NB4 (cell line): Measurements from ENCODE around the gene CA10.

Source experiments
- POLR2A ChIP-seq: IDR thresholded peaks from 2 replicates; pipeline ENCODE4 v1.6.1; 2011; ENCODE audit warnings: mild to moderate bottlenecking; ENCODE audit not compliant: insufficient read length; ENCODE audit errors: extremely low read depth
- TF ChIP-seq, protein P1 (sequence below): IDR thresholded peaks from one replicate; pipeline ENCODE4 v1.5.1; 2012; ENCODE audit warnings: low read depth, low read length

DNA sequence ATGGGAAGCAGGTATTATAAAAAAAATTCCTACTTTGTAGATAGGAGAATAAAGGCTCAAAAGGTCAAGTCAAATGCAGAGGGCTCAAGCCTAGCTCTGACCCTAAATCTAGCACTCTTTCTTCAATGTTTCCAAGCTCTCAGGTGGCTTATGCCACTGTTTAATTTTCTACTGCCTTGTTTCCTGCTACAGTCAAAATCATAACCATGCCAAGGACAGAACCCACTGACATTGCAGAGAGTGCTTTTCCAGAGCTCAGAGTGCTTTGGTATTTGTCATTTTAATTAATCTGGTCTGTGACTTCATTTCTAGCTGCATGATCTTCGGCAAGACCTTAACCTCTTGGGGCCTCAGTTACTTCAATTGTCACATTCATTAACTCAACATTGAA lies 344.7 kb downstream of the CA10 start:
- TF ChIP-seq POLR2A, result no peak
- TF ChIP-seq, protein P1, sequence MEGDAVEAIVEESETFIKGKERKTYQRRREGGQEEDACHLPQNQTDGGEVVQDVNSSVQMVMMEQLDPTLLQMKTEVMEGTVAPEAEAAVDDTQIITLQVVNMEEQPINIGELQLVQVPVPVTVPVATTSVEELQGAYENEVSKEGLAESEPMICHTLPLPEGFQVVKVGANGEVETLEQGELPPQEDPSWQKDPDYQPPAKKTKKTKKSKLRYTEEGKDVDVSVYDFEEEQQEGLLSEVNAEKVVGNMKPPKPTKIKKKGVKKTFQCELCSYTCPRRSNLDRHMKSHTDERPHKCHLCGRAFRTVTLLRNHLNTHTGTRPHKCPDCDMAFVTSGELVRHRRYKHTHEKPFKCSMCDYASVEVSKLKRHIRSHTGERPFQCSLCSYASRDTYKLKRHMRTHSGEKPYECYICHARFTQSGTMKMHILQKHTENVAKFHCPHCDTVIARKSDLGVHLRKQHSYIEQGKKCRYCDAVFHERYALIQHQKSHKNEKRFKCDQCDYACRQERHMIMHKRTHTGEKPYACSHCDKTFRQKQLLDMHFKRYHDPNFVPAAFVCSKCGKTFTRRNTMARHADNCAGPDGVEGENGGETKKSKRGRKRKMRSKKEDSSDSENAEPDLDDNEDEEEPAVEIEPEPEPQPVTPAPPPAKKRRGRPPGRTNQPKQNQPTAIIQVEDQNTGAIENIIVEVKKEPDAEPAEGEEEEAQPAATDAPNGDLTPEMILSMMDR, result no peak
